ENCODE measurements around the gene TBL2. TPM values are rescaled to one million over a fixed set of nuclear protein-coding genes. Genes with fewer than 3 reads are reported as not detected.

TBL2 gene
- polyA plus RNA-seq, 1 donor from 2014 or later = 38.6 TPM

- no peaks in the 10 kb centered on the region for H3K27me3 ChIP-seq (ENCODE audit: insufficient read depth, low read depth, low read length)
- TF ChIP-seq CTCF (IDR thresholded peaks at IDR 0.05; ENCODE audit: poor library complexity, severe bottlenecking) (no peak), SMC3 (conservative IDR thresholded peaks at IDR 0.05; ENCODE audit: poor library complexity) (no peak), REST (IDR thresholded peaks at IDR 0.05; ENCODE audit: borderline replicate concordance) (no peak), EP300 (conservative IDR thresholded peaks at IDR 0.05; ENCODE audit: poor library complexity, severe bottlenecking) (no peak), MXI1 (conservative IDR thresholded peaks at IDR 0.05; ENCODE audit: poor library complexity, severe bottlenecking) (no peak), TAF1 (IDR thresholded peaks at IDR 0.05; ENCODE audit: low read depth) (no peak), EZH2 (IDR thresholded peaks at IDR 0.05; ENCODE audit: borderline replicate concordance, insufficient read depth, low read length, poor library complexity, severe bottlenecking) (no peak), RAD21 (conservative IDR thresholded peaks at IDR 0.05) (no peak), POLR2AphosphoS5 (IDR thresholded peaks at IDR 0.05) (no peak)
- H3F3A ChIP-seq (ENCODE audit: insufficient read depth, low read length, poor library complexity, severe bottlenecking) = no peaks in the 10 kb centered on the region
- H3K9me2 ChIP-seq (ENCODE audit: insufficient read depth, low read length) = no peaks in the 10 kb centered on the region
- H2AFZ ChIP-seq (ENCODE audit: low read depth, low read length) = no peak overlapping the region
- no peaks in the 10 kb centered on the region for H3K9me3 ChIP-seq (ENCODE audit: low read length)
- H3K4me2 ChIP-seq (ENCODE audit: low read length) = no peak overlapping the region
- no peaks in the 10 kb centered on the region for H3K79me2 ChIP-seq (replicated peaks; ENCODE audit: insufficient read depth, low read length)
- H3K36me3 ChIP-seq (ENCODE audit: insufficient read depth, low read length) = no peaks in the 10 kb centered on the region
- no peak overlapping the region for H3K9ac ChIP-seq (ENCODE audit: low read length)
- H3K4me3 ChIP-seq (ENCODE audit: low read length) = no peak overlapping the region
- no peaks in the 10 kb centered on the region for H4K20me1 ChIP-seq (ENCODE audit: insufficient read depth)
- H3K27ac ChIP-seq (ENCODE audit: low read length) = no peak overlapping the region
Observed at GRCh38 chr7:73570977-73571376, 7.4 kb downstream of the TBL2 start.

DNA sequence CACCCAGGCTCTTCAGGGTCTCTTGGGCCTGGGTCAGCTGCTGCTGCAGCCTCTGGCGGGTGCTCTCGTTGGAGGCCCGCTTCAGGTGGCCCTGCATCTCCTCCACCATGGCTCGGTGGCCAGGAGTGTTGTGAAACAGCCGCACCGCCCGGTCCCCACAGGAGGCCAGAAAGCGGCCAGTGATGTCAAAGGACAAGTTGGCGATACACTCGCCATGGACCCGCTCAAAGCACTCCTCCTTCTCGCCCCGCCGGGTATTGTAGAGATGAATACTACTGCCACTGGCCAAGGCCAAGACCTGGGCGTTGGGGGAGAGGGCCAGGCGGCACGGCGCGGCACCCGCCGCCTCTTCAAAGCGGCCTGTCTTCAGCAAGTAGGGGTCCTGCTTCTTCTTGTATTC, 7.9 kb downstream of the TBL2 start:
- H4K20me1 ChIP-seq (ENCODE audit: insufficient read depth) = no peaks in the 10 kb centered on the region
- no peak overlapping the region for H3K4me3 ChIP-seq (ENCODE audit: low read length)
- H3K36me3 ChIP-seq (ENCODE audit: insufficient read depth, low read length) = no peaks in the 10 kb centered on the region
- H3K4me2 ChIP-seq (ENCODE audit: low read length) = no peak overlapping the region
- no peaks in the 10 kb centered on the region for H3K9me2 ChIP-seq (ENCODE audit: insufficient read depth, low read length)
- H2AFZ ChIP-seq (ENCODE audit: low read depth, low read length) = no peak overlapping the region
- no peaks in the 10 kb centered on the region for H3K79me2 ChIP-seq (replicated peaks; ENCODE audit: insufficient read depth, low read length)
- no peaks in the 10 kb centered on the region for H3K9me3 ChIP-seq (ENCODE audit: low read length)
- no peaks in the 10 kb centered on the region for H3K27me3 ChIP-seq (ENCODE audit: insufficient read depth, low read depth, low read length)
- no peak overlapping the region for H3K27ac ChIP-seq (ENCODE audit: low read length)
- TF ChIP-seq EZH2 (IDR thresholded peaks at IDR 0.05; ENCODE audit: borderline replicate concordance, insufficient read depth, low read length, poor library complexity, severe bottlenecking) (no peak), RAD21 (conservative IDR thresholded peaks at IDR 0.05) (no peak)
- no peaks in the 10 kb centered on the region for H3F3A ChIP-seq (ENCODE audit: insufficient read depth, low read length, poor library complexity, severe bottlenecking)
- no peak overlapping the region for H3K9ac ChIP-seq (ENCODE audit: low read length)

Measured in neural cell (in vitro differentiated cells).